RWPE2 (cell line): ENCODE results near the gene FAM78B.
A peak's percentile ranks its signal among the peaks of the same experiment; 100 is the strongest.

ENCODE experiments used
- ATAC-seq: fragments of 200-7000 bp; cut with Tn5 transposase; 3 replicates; pipeline ENCODE4 v1.9.1; 2021; ENCODE audit warnings: low read depth
- DNase-seq: peaks from one replicate; pipeline ENCODE4 v3.0.0-alpha.2; 2020; ENCODE audit warnings: low spot score
- H3K27ac ChIP-seq: fragments of 450-650 bp; 2 replicates; pipeline ENCODE4 v1.5.1; 2017; ENCODE audit warnings: mild to moderate bottlenecking; ENCODE audit not compliant: poor library complexity, severe bottlenecking
- H3K27me3 ChIP-seq: fragments of 250-450 bp; sonication (Bioruptor Pico); 2 replicates; pipeline ENCODE4 v1.5.1; 2021; ENCODE audit warnings: mild to moderate bottlenecking, moderate library complexity; ENCODE audit not compliant: insufficient read depth, poor library complexity, severe bottlenecking
- H3K36me3 ChIP-seq: fragments of 250-450 bp; sonication (Bioruptor Pico); 2 replicates; pipeline ENCODE4 v1.5.1; 2020; ENCODE audit warnings: low read depth, mild to moderate bottlenecking, moderate library complexity
- H3K4me1 ChIP-seq: fragments of 250-450 bp; sonication (Bioruptor Pico); 2 replicates; pipeline ENCODE4 v1.5.1; 2021; ENCODE audit warnings: mild to moderate bottlenecking, moderate library complexity; ENCODE audit not compliant: insufficient read depth, poor library complexity, severe bottlenecking
- H3K4me3 ChIP-seq: fragments of 250-450 bp; sonication (Bioruptor Pico); 2 replicates; pipeline ENCODE4 v1.5.1; 2021; ENCODE audit warnings: mild to moderate bottlenecking, moderate library complexity; ENCODE audit not compliant: severe bottlenecking
- H3K9me3 ChIP-seq: fragments of 250-450 bp; sonication (Bioruptor Pico); 2 replicates; pipeline ENCODE4 v1.5.1; 2021; ENCODE audit warnings: mild to moderate bottlenecking, moderate library complexity; ENCODE audit not compliant: severe bottlenecking
- CTCF ChIP-seq: fragments of 450-650 bp; IDR thresholded peaks from one replicate; pipeline ENCODE4 v1.5.1; 2017; ENCODE audit warnings: mild to moderate bottlenecking, moderate library complexity; ENCODE audit not compliant: poor library complexity, severe bottlenecking

Gene FAM78B

GRCh38 chr1:166172106-166172505 is 5.3 kb upstream of the FAM78B start:
- Histone ChIP-seq H3K36me3 (no peaks in the 10 kb centered on the region), H3K9me3 (no peaks in the 10 kb centered on the region), H3K27me3 (peaks cover 10% of the 10 kb centered on the region), H3K4me3 (no peak overlapping the region), H3K27ac (no peak overlapping the region), H3K4me1 (no peaks in the 10 kb centered on the region)
- no peak for DNase-seq
- no peak for TF ChIP-seq CTCF
- ATAC-seq = peak; percentile 61

GRCh38 chr1:166170726-166171125 is 3.9 kb upstream of the FAM78B start:
- DNase-seq (no peak), ATAC-seq (no peak)
- no peaks in the 10 kb centered on the region for H3K36me3 ChIP-seq
- H3K4me3 ChIP-seq = no peak overlapping the region
- H3K27me3 ChIP-seq = peaks cover 14% of the 10 kb centered on the region
- H3K4me1 ChIP-seq = no peaks in the 10 kb centered on the region
- no peaks in the 10 kb centered on the region for H3K9me3 ChIP-seq
- H3K27ac ChIP-seq = no peak overlapping the region
- no peak for TF ChIP-seq CTCF

- Histone ChIP-seq H3K27ac (no peak overlapping the region), H3K36me3 (no peaks in the 10 kb centered on the region), H3K4me1 (no peaks in the 10 kb centered on the region), H3K27me3 (peaks cover 21% of the 10 kb centered on the region), H3K9me3 (no peaks in the 10 kb centered on the region), H3K4me3 (no peak overlapping the region)
- ATAC-seq = no peak
- TF ChIP-seq CTCF = no peak
- no peak for DNase-seq
Observed at GRCh38 chr1:166170075-166170474, 3.3 kb upstream of the FAM78B start.

- Histone ChIP-seq H3K9me3 (no peaks in the 10 kb centered on the region), H3K27ac (no peak overlapping the region), H3K36me3 (no peaks in the 10 kb centered on the region), H3K4me3 (no peak overlapping the region), H3K4me1 (no peaks in the 10 kb centered on the region), H3K27me3 (peaks cover 30% of the 10 kb centered on the region)
- no peak for TF ChIP-seq CTCF
- ATAC-seq = no peak
- no peak for DNase-seq
Observed at GRCh38 chr1:166169182-166169581, 2.4 kb upstream of the FAM78B start.

GRCh38 chr1:166167572-166167925 is 748 bp upstream of the FAM78B start:
- DNase-seq (no peak), ATAC-seq (no peak)
- H3K36me3 ChIP-seq = no peaks in the 10 kb centered on the region
- no peak overlapping the region for H3K27ac ChIP-seq
- peaks cover 46% of the 10 kb centered on the region for H3K27me3 ChIP-seq
- H3K9me3 ChIP-seq = no peaks in the 10 kb centered on the region
- no peaks in the 10 kb centered on the region for H3K4me1 ChIP-seq
- TF ChIP-seq CTCF = no peak
- H3K4me3 ChIP-seq = peak overlapping the region; percentile 78
